Suprapubic skin (tissue), 4 donors: Measurements from ENCODE around the gene ATG5. TPM values are rescaled to one million over a fixed set of nuclear protein-coding genes. Genes with fewer than 3 reads are reported as not detected.

ENCODE experiments used
- DNase-seq, 2 donors: peaks; one replicate each; pipeline ENCODE4 v3.0.0-alpha.2; 2019; ENCODE audit warnings: low spot score in 2 of 2
- H3K27ac ChIP-seq: fragments of 200-600 bp; sonication (generic); one replicate; pipeline ENCODE4 v1.5.1; 2019
- H3K27me3 ChIP-seq: fragments of 200-600 bp; sonication (generic); one replicate; pipeline ENCODE4 v1.5.1; 2019
- H3K36me3 ChIP-seq: fragments of 200-600 bp; sonication (generic); one replicate; pipeline ENCODE4 v1.5.1; 2019
- H3K4me1 ChIP-seq: fragments of 200-600 bp; sonication (generic); one replicate; pipeline ENCODE4 v1.5.1; 2019
- H3K4me3 ChIP-seq: fragments of 200-600 bp; sonication (generic); one replicate; pipeline ENCODE4 v1.5.1; 2019; ENCODE audit warnings: mild to moderate bottlenecking
- H3K9me3 ChIP-seq: fragments of 200-600 bp; sonication (generic); one replicate; pipeline ENCODE4 v1.5.1; 2019
- CTCF ChIP-seq, 2 donors: fragments of 200-600 bp in 1 of 2; fragments of 450-650 bp in 1 of 2; sonication (generic) in 1 of 2; IDR thresholded peaks; one replicate each; pipeline ENCODE4 v1.5.1; 2016 to 2019; ENCODE audit warnings: antibody characterized with exemption in 2 of 2, mild to moderate bottlenecking in 1 of 2, moderate library complexity in 1 of 2
- EP300 ChIP-seq: sonication (generic); formaldehyde crosslinking; IDR thresholded peaks from one replicate; pipeline ENCODE4 v1.6.1; 2017; ENCODE audit warnings: antibody characterized with exemption
- POLR2A ChIP-seq, 2 donors: fragments of 450-650 bp; IDR thresholded peaks; one replicate each; pipeline ENCODE4 v1.6.1; 2017; ENCODE audit warnings: antibody characterized with exemption in 2 of 2, mild to moderate bottlenecking in 2 of 2, moderate library complexity in 2 of 2
- POLR2AphosphoS5 ChIP-seq, 3 donors: sonication (generic); formaldehyde crosslinking; IDR thresholded peaks; one replicate each; pipeline ENCODE4 v1.6.1; 2017; ENCODE audit warnings: antibody characterized with exemption in 3 of 3
- WGBS: methylation state at CpG from one replicate; pipeline ENCODE4 v1.1.5; 2018; 5-methylcytosine and 5-hydroxymethylcytosine counted together
- total RNA-seq, 4 donors: library from RNA; depleted of rRNA; stranded (reverse); fragments of >200 nt; gene quantifications; one replicate each; pipeline ENCODE4 v1.1.0, GENCODE V29; 2016

Gene ATG5
- 10 to 100 TPM; 18.1 to 25.7 (median 23.1) TPM for total RNA-seq

- Histone ChIP-seq H3K27me3 (peaks cover under 1% of the 10 kb centered on the region), H3K27ac (peak within 1 kb of the TSS; percentile 90), H3K4me1 (peaks cover 34% of the 10 kb centered on the region), H3K4me3 (peak within 1 kb of the TSS; percentile 73), H3K9me3 (no peaks in the 10 kb centered on the region), H3K36me3 (no peaks in the 10 kb centered on the region)
- peak; percentile 100 for DNase-seq
- TF ChIP-seq EP300 (no peak), POLR2AphosphoS5 (IDR thresholded peaks at IDR 0.05) (peak in 1 of 3 donors; percentile 70), CTCF (IDR thresholded peaks at IDR 0.05) (no peak), POLR2A (IDR thresholded peaks at IDR 0.05) (peak in 1 of 2 donors; percentile 61)
- WGBS = 1% methylated on average over 46 of the region's 56 CpGs
Measured at GRCh38 chr6:106325336-106326178, at the start of gene ATG5. ATG5 (minus strand) TSS chr6:106325760; CDS start chr6:106316208, 9,552 bp downstream.

- DNase-seq = no peak
- 95% methylated on average over 1 of the region's 1 CpG for WGBS
- Histone ChIP-seq H3K9me3 (no peaks in the 10 kb centered on the region), H3K27ac (no peak overlapping the region), H3K36me3 (no peaks in the 10 kb centered on the region), H3K4me3 (no peak overlapping the region), H3K4me1 (peaks cover 28% of the 10 kb centered on the region), H3K27me3 (no peaks in the 10 kb centered on the region)
- TF ChIP-seq POLR2A (IDR thresholded peaks at IDR 0.05) (no peak), EP300 (no peak), POLR2AphosphoS5 (IDR thresholded peaks at IDR 0.05) (no peak), CTCF (IDR thresholded peaks at IDR 0.05) (no peak)
Measured at GRCh38 chr6:106373502-106374239, 48.1 kb upstream of the ATG5 start.

GRCh38 chr6:106372838-106373501, 47.4 kb upstream of the ATG5 start:
- Histone ChIP-seq H3K36me3 (no peaks in the 10 kb centered on the region), H3K27ac (no peak overlapping the region)
- WGBS = 90% methylated on average over 4 of the region's 4 CpGs

GRCh38 chr6:106370639-106371038, 45.1 kb upstream of the ATG5 start:
- TF ChIP-seq CTCF (IDR thresholded peaks at IDR 0.05) (no peak), POLR2A (IDR thresholded peaks at IDR 0.05) (no peak), POLR2AphosphoS5 (IDR thresholded peaks at IDR 0.05) (no peak), EP300 (no peak)
- H3K9me3 ChIP-seq = no peaks in the 10 kb centered on the region
- peaks cover 21% of the 10 kb centered on the region for H3K4me1 ChIP-seq
- H3K4me3 ChIP-seq = no peak overlapping the region
- no peaks in the 10 kb centered on the region for H3K36me3 ChIP-seq
- H3K27me3 ChIP-seq = no peaks in the 10 kb centered on the region
- H3K27ac ChIP-seq = peak overlapping the region; percentile 69
- no peak for DNase-seq
- 32% methylated on average over 1 of the region's 1 CpG for WGBS

More at GRCh38 chr6:106372838-106373501, 47.4 kb upstream of the ATG5 start:
- Histone ChIP-seq H3K4me1 (peaks cover 28% of the 10 kb centered on the region), H3K9me3 (no peaks in the 10 kb centered on the region), H3K4me3 (no peak overlapping the region), H3K27me3 (no peaks in the 10 kb centered on the region)
- DNase-seq = no peak
- TF ChIP-seq POLR2AphosphoS5 (IDR thresholded peaks at IDR 0.05) (no peak), EP300 (no peak), CTCF (IDR thresholded peaks at IDR 0.05) (no peak), POLR2A (IDR thresholded peaks at IDR 0.05) (no peak)
